WTC11 (cell line): ENCODE measurements around the gene C1QL2.

Experiments used
- AFF4 ChIP-seq: sonication (generic); formaldehyde crosslinking; IDR thresholded peaks from 2 replicates; pipeline ENCODE4 v1.8.1; 2023; ENCODE audit warnings: mild to moderate bottlenecking, missing genetic modification reagents, borderline replicate concordance
- CREM ChIP-seq: sonication (generic); formaldehyde crosslinking; IDR thresholded peaks from 2 replicates; pipeline ENCODE4 v1.8.1; 2022; ENCODE audit warnings: mild to moderate bottlenecking, missing genetic modification reagents, moderate library complexity
- CTCF ChIP-seq: fragments of 200-600 bp; IDR thresholded peaks from 2 replicates; pipeline ENCODE4 v1.8.0; 2022; ENCODE audit warnings: antibody characterized with exemption
- E2F4 ChIP-seq: sonication (generic); formaldehyde crosslinking; IDR thresholded peaks from 2 replicates; pipeline ENCODE4 v1.8.1; 2022; ENCODE audit warnings: low read depth, mild to moderate bottlenecking, moderate library complexity, missing genetic modification reagents, borderline replicate concordance
- ESRRA ChIP-seq: sonication (generic); formaldehyde crosslinking; IDR thresholded peaks from 2 replicates; pipeline ENCODE4 v1.8.1; 2022; ENCODE audit warnings: mild to moderate bottlenecking, missing genetic modification reagents, borderline replicate concordance
- FOXP4 ChIP-seq: sonication (generic); formaldehyde crosslinking; IDR thresholded peaks from 2 replicates; pipeline ENCODE4 v1.8.0; 2022; ENCODE audit warnings: mild to moderate bottlenecking, missing genetic modification reagents
- PRDM15 ChIP-seq: sonication (generic); formaldehyde crosslinking; IDR thresholded peaks from 2 replicates; pipeline ENCODE4 v1.8.0; 2022; ENCODE audit warnings: missing genetic modification reagents
- PREB ChIP-seq: sonication (generic); formaldehyde crosslinking; IDR thresholded peaks from 2 replicates; pipeline ENCODE4 v1.8.1; 2022; ENCODE audit warnings: mild to moderate bottlenecking, missing genetic modification reagents, moderate library complexity, borderline replicate concordance
- USF2 ChIP-seq: sonication (generic); formaldehyde crosslinking; IDR thresholded peaks from 2 replicates; pipeline ENCODE4 v1.8.1; 2023; ENCODE audit warnings: mild to moderate bottlenecking, missing genetic modification reagents, moderate library complexity

GRCh38 chr2:119196301-119197125, 38.0 kb upstream of the C1QL2 start:
- no peak for TF ChIP-seq PRDM15
- TF ChIP-seq E2F4 (CRISPR knock-in tag) = no peak
- TF ChIP-seq CREM = no peak
- no peak for TF ChIP-seq PREB (CRISPR knock-in tag)
- no peak for TF ChIP-seq ESRRA (CRISPR knock-in tag)
- no peak for TF ChIP-seq AFF4 (CRISPR knock-in tag)
- TF ChIP-seq FOXP4 = no peak
- no peak for TF ChIP-seq CTCF
- TF ChIP-seq USF2 (CRISPR knock-in tag) = no peak
